IMR-90 (cell line): Measurements from ENCODE around the gene GPC5.

ENCODE experiments used
- BHLHE40 ChIP-seq: fragments of 150-350 bp; IDR thresholded peaks from 2 replicates; pipeline ENCODE4 v1.6.1; 2016; ENCODE audit warnings: mild to moderate bottlenecking, low read depth, low read length
- CEBPB ChIP-seq: IDR thresholded peaks from 2 replicates; pipeline ENCODE4 v1.6.1; 2012; ENCODE audit warnings: low read depth, low read length, improper control_type of control experiment
- MAZ ChIP-seq: IDR thresholded peaks from 2 replicates; pipeline ENCODE4 v1.6.1; 2012; ENCODE audit warnings: low read depth, mild to moderate bottlenecking, low read length, improper control_type of control experiment, moderate library complexity, borderline replicate concordance
- POLR2A ChIP-seq: IDR thresholded peaks from 2 replicates; pipeline ENCODE4 v1.6.1; 2012; ENCODE audit warnings: mild to moderate bottlenecking, low read depth, low read length
- RAD21 ChIP-seq: IDR thresholded peaks from 2 replicates; pipeline ENCODE4 v1.6.1; 2012; ENCODE audit warnings: low read length, improper control_type of control experiment
- RCOR1 ChIP-seq: IDR thresholded peaks from 2 replicates; pipeline ENCODE4 v1.6.1; 2012; ENCODE audit warnings: mild to moderate bottlenecking, low read length, improper control_type of control experiment; ENCODE audit not compliant: insufficient replicate concordance
- RFX5 ChIP-seq: IDR thresholded peaks from 2 replicates; pipeline ENCODE4 v1.8.0; 2012; ENCODE audit warnings: low read depth, mild to moderate bottlenecking, low read length, moderate library complexity
- SMC3 ChIP-seq: fragments of 150-350 bp; IDR thresholded peaks from 2 replicates; pipeline ENCODE4 v1.6.1; 2016; ENCODE audit warnings: low read depth, mild to moderate bottlenecking, antibody characterized with exemption, low read length, moderate library complexity
- TF ChIP-seq, protein P1 (sequence below): conservative IDR thresholded peaks from 2 replicates; pipeline ENCODE4 v1.5.1; 2012; ENCODE audit warnings: mild to moderate bottlenecking, low read depth, low read length, improper control_type of control experiment
- TF ChIP-seq, protein P2 (sequence below): fragments of 150-350 bp; IDR thresholded peaks from 2 replicates; pipeline ENCODE4 v1.6.1; 2017; ENCODE audit warnings: mild to moderate bottlenecking, antibody characterized with exemption, low read length, low read depth
- TF ChIP-seq, protein P3 (sequence below): fragments of 150-350 bp; IDR thresholded peaks from 2 replicates; pipeline ENCODE4 v1.6.1; 2016; ENCODE audit warnings: low read depth, mild to moderate bottlenecking, low read length, moderate library complexity, borderline replicate concordance

DNA sequence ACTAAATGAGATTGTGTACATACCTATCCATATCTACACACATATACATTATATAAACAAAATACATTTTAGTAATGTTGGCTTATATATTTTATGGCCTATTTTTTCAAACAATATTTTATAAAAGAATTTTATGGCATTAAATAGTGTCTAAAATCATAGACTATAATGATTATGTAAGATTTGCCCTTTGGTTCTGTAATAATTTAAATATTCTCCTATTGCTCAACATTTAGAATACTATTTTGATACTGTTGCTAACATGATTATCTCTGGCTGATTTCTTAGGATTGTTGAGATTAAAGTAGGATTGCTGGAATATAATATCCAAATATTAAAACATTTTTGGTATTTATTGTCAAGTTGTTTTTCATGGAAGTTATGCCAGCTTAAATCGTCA, 1263.0 kb downstream of the GPC5 start:
- TF ChIP-seq POLR2A (no peak), MAZ (no peak), CEBPB (no peak), SMC3 (no peak), RCOR1 (no peak), RAD21 (no peak), BHLHE40 (no peak), RFX5 (no peak)
- TF ChIP-seq, protein P1, sequence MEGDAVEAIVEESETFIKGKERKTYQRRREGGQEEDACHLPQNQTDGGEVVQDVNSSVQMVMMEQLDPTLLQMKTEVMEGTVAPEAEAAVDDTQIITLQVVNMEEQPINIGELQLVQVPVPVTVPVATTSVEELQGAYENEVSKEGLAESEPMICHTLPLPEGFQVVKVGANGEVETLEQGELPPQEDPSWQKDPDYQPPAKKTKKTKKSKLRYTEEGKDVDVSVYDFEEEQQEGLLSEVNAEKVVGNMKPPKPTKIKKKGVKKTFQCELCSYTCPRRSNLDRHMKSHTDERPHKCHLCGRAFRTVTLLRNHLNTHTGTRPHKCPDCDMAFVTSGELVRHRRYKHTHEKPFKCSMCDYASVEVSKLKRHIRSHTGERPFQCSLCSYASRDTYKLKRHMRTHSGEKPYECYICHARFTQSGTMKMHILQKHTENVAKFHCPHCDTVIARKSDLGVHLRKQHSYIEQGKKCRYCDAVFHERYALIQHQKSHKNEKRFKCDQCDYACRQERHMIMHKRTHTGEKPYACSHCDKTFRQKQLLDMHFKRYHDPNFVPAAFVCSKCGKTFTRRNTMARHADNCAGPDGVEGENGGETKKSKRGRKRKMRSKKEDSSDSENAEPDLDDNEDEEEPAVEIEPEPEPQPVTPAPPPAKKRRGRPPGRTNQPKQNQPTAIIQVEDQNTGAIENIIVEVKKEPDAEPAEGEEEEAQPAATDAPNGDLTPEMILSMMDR = no peak
- TF ChIP-seq, protein P2, sequence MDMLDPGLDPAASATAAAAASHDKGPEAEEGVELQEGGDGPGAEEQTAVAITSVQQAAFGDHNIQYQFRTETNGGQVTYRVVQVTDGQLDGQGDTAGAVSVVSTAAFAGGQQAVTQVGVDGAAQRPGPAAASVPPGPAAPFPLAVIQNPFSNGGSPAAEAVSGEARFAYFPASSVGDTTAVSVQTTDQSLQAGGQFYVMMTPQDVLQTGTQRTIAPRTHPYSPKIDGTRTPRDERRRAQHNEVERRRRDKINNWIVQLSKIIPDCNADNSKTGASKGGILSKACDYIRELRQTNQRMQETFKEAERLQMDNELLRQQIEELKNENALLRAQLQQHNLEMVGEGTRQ = no peak
- TF ChIP-seq, protein P3, sequence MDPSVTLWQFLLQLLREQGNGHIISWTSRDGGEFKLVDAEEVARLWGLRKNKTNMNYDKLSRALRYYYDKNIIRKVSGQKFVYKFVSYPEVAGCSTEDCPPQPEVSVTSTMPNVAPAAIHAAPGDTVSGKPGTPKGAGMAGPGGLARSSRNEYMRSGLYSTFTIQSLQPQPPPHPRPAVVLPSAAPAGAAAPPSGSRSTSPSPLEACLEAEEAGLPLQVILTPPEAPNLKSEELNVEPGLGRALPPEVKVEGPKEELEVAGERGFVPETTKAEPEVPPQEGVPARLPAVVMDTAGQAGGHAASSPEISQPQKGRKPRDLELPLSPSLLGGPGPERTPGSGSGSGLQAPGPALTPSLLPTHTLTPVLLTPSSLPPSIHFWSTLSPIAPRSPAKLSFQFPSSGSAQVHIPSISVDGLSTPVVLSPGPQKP = no peak
